Right ventricle myocardium superior (tissue), 1 donor: ENCODE measurements around the gene CCDC27. TPM values are rescaled to one million over a fixed set of nuclear protein-coding genes. Genes with fewer than 3 reads are reported as not detected.
A peak's percentile ranks its signal among the peaks of the same experiment; 100 is the strongest.

Source experiments
- ATAC-seq: fragments of 200-7000 bp; cut with Tn5 transposase; one replicate; pipeline ENCODE4 v1.9.1; 2020; ENCODE audit warnings: mild to moderate bottlenecking; ENCODE audit not compliant: poor library complexity
- DNase-seq: peaks from one replicate; pipeline ENCODE4 v3.0.0-alpha.2; 2020
- intact Hi-C: fragments of 100-400 bp; cut with DNase I; formaldehyde crosslinking; loops from one replicate; pipeline ENCODE4 v1.11.2; 2022
- long read RNA-seq: library from polyadenylated mRNA; unstranded; transcript quantifications from one replicate; pipeline ENCODE4 v2.0.0, GENCODE V29; 2021
- total RNA-seq: library from RNA; stranded (reverse); fragmentation: NEBNext Ultra II Directional; extraction: Animal tissue kit (Norgen Biotek cat#: 25700); gene quantifications from one replicate; pipeline ENCODE4 v1.2.1, GENCODE V29; 2021
- donor health status: DM: no; HTN: yes; CAD: no; lungs with severe emphysema.

The CCDC27 gene
- not detected for total RNA-seq
- long read RNA-seq: 0 reads

DNA sequence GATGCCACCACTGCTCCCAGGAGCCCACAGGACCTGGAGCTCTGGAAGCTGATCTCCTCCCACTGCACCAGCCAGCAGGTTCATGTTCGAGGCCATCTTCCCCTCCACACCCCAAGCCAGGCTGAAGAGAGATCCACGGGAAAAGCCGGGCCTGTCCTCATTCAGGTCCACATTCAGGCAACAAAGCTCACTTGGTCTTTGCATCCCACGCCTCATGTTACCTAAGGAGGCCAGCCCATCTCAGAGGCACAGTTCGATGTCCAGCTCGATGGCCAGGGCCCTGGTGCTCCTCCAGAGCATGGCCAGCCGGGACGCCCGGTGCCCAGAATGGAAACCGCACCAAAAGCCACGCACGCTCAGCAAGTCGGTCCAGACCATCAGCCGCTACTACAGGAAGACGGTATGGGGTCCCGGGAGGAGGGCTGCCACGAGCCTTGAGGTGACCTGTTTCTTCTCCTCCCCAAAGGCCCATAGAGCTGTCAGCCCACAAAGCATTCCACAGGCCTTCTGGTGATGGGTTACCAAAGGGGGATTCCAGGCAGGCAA is at the start of gene CCDC27:
CCDC27 (plus strand) TSS at position 51 of the 546 bp plus-strand sequence; CDS start at position 83, 32 bp downstream.
- peak; percentile 30 for DNase-seq
- intact Hi-C loops: no loop called here
- no peak for ATAC-seq

- no peak for DNase-seq
- no peak for ATAC-seq
- intact Hi-C loops: no loop called here
Observed at GRCh38 chr1:3702528-3702927, 49.7 kb upstream of the CCDC27 start.

DNA sequence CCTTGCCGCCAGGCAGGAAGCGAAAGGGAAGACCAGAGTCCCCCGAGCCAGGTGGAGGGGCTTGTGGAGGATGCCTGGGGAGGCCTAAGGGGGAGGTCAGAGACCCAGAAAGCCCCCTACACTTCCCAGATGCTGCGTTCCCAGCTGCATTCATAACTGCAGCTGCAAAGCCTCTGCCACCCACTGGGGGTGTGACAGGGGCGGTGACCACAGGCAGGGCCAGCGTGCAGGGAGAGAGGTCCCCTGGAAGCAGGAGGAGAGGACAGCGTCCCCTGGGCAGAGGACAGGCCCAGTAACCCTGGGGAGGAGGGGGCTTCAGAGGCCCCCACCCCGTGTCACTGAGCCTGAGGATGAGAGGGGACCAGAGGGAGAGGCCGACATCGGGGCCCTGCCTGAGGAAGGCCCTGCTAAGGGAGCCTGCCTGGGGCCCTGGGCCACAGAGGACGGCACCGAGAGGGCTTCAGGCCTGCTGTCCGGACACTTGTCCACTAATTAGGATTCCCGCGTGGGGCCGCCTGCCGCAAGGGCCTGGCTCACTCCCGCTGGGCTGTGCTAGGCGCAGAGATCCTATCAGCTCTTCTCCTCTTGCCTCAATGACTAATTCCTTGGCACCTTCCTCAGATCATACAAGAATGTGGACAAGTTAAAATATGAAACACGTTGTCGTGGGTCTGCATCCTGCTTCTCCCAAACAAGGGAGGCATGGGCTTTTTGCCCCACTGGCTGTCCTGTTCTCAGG is 49.1 kb upstream of the CCDC27 start:
- intact Hi-C loops: no loop called here
- no peak for ATAC-seq
- DNase-seq: no peak

- no peak for ATAC-seq
- no peak for DNase-seq
- intact Hi-C loops: no loop called here
Observed at GRCh38 chr1:3703786-3704371, 48.4 kb upstream of the CCDC27 start.

GRCh38 chr1:3705341-3705950 is 46.8 kb upstream of the CCDC27 start:
- DNase-seq: no peak
- ATAC-seq: no peak
- intact Hi-C loops: no loop called here

- DNase-seq: no peak
- intact Hi-C loops: no loop called here
- ATAC-seq: no peak
Observed at GRCh38 chr1:3706651-3707297, 45.5 kb upstream of the CCDC27 start.

DNA sequence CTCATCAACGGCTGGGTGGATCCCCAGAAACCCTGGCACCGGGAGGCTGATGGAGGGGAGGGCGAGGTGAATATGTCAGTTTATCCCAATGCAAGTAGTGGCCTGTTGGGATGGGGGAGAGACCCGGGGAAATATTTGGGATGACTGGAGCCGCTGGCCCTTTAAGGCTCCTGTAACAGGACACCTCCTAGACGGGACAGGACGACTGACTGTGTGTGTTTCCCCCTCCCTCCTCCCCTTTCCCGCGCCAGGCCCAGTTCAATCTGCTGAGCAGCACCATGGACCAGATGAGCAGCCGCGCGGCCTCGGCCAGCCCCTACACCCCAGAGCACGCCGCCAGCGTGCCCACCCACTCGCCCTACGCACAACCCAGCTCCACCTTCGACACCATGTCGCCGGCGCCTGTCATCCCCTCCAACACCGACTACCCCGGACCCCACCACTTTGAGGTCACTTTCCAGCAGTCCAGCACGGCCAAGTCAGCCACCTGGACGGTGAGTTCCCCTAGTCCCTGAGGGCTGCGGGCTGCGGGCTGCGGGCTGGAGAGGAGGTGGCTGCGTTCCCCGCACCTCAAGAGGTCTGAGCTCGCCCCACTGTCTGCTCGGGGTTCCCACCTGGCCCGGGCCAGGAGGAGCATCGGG is 44.8 kb upstream of the CCDC27 start:
- intact Hi-C loops: no loop called here
- no peak for ATAC-seq
- no peak for DNase-seq

DNA sequence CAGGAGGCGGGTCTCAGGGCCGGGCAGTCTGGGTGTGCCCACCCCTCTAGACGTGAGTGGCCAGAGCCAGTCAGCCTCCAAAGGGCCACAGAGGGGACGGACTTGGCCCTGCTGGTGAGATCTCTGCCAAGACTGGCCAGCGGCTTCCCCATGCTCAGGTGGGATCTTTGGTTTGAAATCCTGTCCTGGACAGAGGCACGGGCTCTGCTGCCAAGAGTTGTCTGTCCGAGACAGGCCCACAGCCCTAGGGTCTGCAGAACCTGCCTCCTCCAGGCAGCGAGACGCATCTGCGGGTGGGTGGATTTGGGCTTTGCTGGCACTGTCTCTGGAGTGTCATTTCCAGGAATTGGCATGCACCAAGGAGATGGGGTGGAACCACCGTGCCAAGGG is 44.3 kb upstream of the CCDC27 start:
- intact Hi-C loops: no loop called here
- DNase-seq: no peak
- ATAC-seq: no peak

DNA sequence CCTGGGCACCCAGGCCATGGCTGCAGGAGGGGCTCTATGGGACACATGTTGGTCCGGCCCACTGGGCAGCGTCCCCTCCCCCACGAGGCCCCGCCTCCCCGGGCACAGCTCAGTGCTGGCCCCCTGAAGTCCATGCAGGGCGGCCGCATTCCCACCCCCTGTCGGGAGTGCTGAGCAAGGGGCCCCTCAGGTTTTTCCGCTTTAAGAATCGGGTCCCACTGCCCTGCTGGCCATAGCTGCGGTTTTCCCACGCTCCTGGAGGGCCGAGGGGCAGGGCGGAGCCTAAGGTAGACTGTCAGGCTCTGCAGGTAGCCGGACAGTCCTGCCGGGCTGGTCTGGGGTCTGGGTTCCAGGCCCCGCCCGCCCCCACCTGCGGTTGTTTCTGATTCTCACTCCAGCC is 43.5 kb upstream of the CCDC27 start:
- intact Hi-C loops: no loop called here
- ATAC-seq: no peak
- DNase-seq: no peak

- intact Hi-C loops: no loop called here
- ATAC-seq: no peak
- no peak for DNase-seq
Observed at GRCh38 chr1:3710251-3710650, 42.0 kb upstream of the CCDC27 start.

DNA sequence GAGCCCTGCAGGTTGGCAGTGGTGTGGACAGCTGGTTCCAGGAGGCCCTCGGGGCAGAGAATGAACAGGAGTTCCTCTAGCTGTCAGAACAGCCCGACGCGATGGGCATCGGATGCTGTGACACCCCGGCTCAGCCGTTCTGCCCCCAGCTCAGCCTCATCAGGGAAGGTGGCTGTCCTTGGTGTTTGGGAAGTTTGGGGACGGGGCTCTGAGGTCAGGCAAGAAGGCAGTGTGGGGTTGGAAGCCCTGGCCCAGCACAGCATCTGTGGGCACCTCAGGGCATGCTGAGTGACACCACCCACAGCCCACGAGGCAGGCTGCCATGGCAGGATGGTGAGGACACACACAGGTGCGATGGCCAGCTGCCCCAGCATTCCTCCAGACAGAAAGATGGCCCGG is 40.9 kb upstream of the CCDC27 start:
- DNase-seq: no peak
- intact Hi-C loops: no loop called here

GRCh38 chr1:3711780-3712451 is 40.3 kb upstream of the CCDC27 start:
- no peak for ATAC-seq
- no peak for DNase-seq
- intact Hi-C loops: no loop called here

More for the DNA sequence above, 40.9 kb upstream of the CCDC27 start:
- ATAC-seq: no peak

- ATAC-seq (peak; percentile 89), DNase-seq (peak; percentile 83)
- intact Hi-C loops: no loop called here
Observed at GRCh38 chr1:3712573-3713535, 39.4 kb upstream of the CCDC27 start.

DNA sequence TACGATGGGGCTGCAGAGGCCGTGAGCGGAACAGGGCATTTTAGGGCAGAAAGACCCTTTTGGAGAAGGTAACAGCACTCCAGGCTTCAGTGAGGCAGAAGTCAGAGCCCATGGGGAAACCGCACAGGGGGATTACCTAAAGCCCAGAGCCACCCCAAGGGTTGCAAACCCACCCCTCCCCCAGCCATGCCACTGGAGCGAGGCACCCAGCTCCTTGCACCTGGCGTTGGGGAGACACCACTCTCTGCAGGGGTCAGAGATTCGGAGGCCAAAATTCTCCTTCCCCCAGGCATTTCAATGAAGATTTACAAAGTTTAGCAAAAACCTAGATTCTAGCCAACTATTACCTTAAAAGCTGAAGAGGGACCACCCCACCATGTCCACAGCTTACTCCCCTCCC is 38.4 kb upstream of the CCDC27 start:
- intact Hi-C loops: no loop called here
- no peak for ATAC-seq
- no peak for DNase-seq

DNA sequence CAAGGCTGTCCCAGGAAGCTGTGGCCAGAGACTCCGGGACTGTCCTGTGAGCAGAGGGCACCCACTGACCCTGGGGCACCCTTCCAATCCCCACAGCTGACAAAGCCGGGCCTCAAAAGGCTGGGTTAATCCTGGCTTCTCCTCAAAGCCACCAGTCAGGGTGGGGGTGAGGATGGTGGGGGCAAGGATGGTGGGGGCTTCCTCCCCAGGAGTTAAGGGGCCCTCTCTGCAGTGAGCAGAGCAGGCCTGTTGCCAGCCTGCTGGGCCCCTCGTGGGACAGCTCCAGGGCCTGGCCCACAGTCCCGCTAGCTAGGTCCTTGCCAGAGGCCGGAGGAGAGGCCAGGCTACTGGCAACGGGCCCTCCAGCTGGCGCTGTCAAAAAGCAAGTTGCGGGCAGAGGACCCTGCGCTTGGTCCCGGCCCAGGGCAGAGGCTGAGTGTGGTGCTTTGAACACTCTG is 37.9 kb upstream of the CCDC27 start:
- intact Hi-C loops: no loop called here
- ATAC-seq: peak; percentile 73
- DNase-seq: peak; percentile 69

DNA sequence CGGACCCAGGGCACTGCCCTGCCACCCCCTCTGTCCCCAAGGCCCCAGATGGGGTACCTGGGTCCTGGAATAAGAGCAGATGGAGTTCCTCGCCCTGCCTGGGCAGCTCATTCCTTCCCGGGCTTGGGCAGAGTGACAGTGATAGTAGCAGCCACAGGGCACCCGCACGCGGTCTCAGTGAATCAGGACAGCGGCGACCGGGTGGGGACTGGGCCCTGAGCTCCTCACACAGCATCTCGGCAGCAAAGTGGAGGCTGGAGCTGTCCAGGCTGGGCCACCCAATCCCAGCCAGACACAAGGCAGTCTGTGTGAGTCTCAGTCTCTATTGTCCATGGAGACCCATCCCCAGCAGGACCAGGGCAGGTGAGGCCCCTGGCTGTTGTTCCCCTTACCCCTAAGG is 37.4 kb upstream of the CCDC27 start:
- ATAC-seq: no peak
- DNase-seq: no peak
- intact Hi-C loops: no loop called here

GRCh38 chr1:3716351-3716750 is 35.9 kb upstream of the CCDC27 start:
- DNase-seq: no peak
- ATAC-seq: no peak
- intact Hi-C loops: no loop called here
